GM12801 (cell line): Measurements from ENCODE around the gene TMEM192.

Source experiments
- CTCF ChIP-seq: IDR thresholded peaks from one replicate; pipeline ENCODE4 v1.5.1; 2011; ENCODE audit warnings: control low read depth; ENCODE audit not compliant: insufficient read length; ENCODE audit errors: extremely low read depth

TMEM192 gene

GRCh38 chr4:165059386-165059785 is 53.3 kb downstream of the TMEM192 start:
- TF ChIP-seq CTCF = no peak

GRCh38 chr4:165058666-165059065 is 54.0 kb downstream of the TMEM192 start:
- no peak for TF ChIP-seq CTCF

GRCh38 chr4:165055601-165056000 is 57.1 kb downstream of the TMEM192 start:
- no peak for TF ChIP-seq CTCF

- no peak for TF ChIP-seq CTCF
These were observed 59.0 kb downstream of the TMEM192 start, which contains the start of gene TRIM75 for GRCh38 chr4:165053645-165054044. Gene TRIM75, plus strand, starts transcription at chr4:165053866. Its CDS starts 5,282 bp downstream, at chr4:165059148.

GRCh38 chr4:165052627-165053026 is 60.0 kb downstream of the TMEM192 start:
- TF ChIP-seq CTCF = no peak

- no peak for TF ChIP-seq CTCF
These were observed 64.5 kb downstream of the TMEM192 start for GRCh38 chr4:165048170-165048569.

- no peak for TF ChIP-seq CTCF
These were observed 81.0 kb downstream of the TMEM192 start, which contains the start of gene TRIM60 for GRCh38 chr4:165031436-165032211. Gene TRIM60, plus strand, starts transcription at chr4:165031999. Its CDS starts 8,074 bp downstream, at chr4:165040073.
